Body of pancreas (tissue), 4 donors: ENCODE data around the gene C16orf74. TPM values are rescaled to one million over a fixed set of nuclear protein-coding genes. Genes with fewer than 3 reads are reported as not detected.

Source experiments
- ATAC-seq: fragments of 150-250 bp; one replicate; pipeline ENCODE4 v1.9.1; 2016
- DNase-seq, 4 donors: peaks; one replicate each; pipeline ENCODE4 v3.0.0-alpha.2; 2019
- H3K27ac ChIP-seq, 4 donors: fragments of 200-600 bp; sonication (generic); 1 replicate in 3 of 4; 2 replicates in 1 of 4; pipeline versions ENCODE4 v1.5.1 to v1.6.1; 2016 to 2019; ENCODE audit warnings: mild to moderate bottlenecking in 1 of 4, mixed read lengths in 1 of 4, moderate library complexity in 1 of 4
- H3K27me3 ChIP-seq, 2 donors: fragments of 200-600 bp; sonication (generic); one replicate each; pipeline ENCODE4 v1.6.0; 2016; ENCODE audit warnings: mild to moderate bottlenecking in 1 of 2
- H3K36me3 ChIP-seq, 2 donors: fragments of 200-600 bp; sonication (generic); replicated peaks in 1 of 2; 2 replicates each; pipeline ENCODE4 v1.5.1; 2016; ENCODE audit warnings: low read depth in 2 of 2; ENCODE audit not compliant: insufficient read depth in 1 of 2
- H3K4me1 ChIP-seq: fragments of 200-600 bp; sonication (generic); one replicate; pipeline ENCODE4 v1.6.0; 2016
- H3K4me3 ChIP-seq, 2 donors: fragments of 200-600 bp; sonication (generic); 1 replicate in 1 of 2; 2 replicates in 1 of 2; pipeline ENCODE4 v1.5.1; 2016 to 2019
- H3K9me3 ChIP-seq, 3 donors: fragments of 200-600 bp; sonication (generic); 1 replicate in 2 of 3; 2 replicates in 1 of 3; pipeline ENCODE4 v1.5.1; 2016
- POLR2A ChIP-seq, 3 donors: fragments of 450-650 bp; IDR thresholded peaks; one replicate each; pipeline ENCODE4 v1.6.1; 2016; ENCODE audit warnings: antibody characterized with exemption in 3 of 3, mild to moderate bottlenecking in 2 of 3
- WGBS, 2 donors: methylation state at CpG; one replicate each; pipeline ENCODE4 v1.1.5; 2017; 5-methylcytosine and 5-hydroxymethylcytosine counted together
- intact Hi-C: fragments of 100-400 bp; cut with DNase I; formaldehyde crosslinking; loops from one replicate; pipeline ENCODE4 v1.15.1; 2023
- total RNA-seq, 2 donors: library from RNA; depleted of rRNA; stranded (reverse); fragments of >200 nt; gene quantifications; one replicate each; pipeline ENCODE4 v1.1.0, GENCODE V29; 2016
- TF ChIP-seq, protein P1 (sequence below), 7 experiments: fragments of 450-650 bp in 4 of 7; fragments of 200-600 bp in 3 of 7; sonication (generic) in 3 of 7; IDR thresholded peaks; one replicate each; pipeline ENCODE4 v1.5.1; 2016 to 2019; ENCODE audit warnings: antibody characterized with exemption in 7 of 7

C16orf74 gene
- total RNA-seq, 2 donors from 2014 or later: 1.0 to 5.9 TPM

DNA sequence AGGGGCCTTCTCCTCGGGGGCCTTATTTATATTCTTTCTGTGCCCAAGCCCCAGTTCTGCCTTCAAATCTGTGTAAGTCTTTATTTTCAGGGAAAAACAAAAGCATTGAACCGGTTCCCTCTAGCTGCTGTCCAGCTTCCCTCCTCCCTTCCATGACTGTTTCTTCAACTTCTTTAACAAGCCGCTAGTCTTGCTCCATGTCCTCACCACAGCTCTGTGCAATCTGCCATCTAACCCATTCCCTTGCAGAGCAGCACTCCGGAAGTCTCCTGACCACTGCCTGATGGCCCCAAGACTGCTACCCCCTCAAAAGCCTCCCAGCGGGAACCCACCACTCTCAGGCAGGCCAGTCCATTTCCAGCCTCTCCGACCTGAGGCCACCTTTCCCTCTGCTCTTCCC is 31.6 kb upstream of the C16orf74 start:
- 67 to 75% methylated on average over 6 of the region's 6 CpGs for WGBS, 2 donors
- Histone ChIP-seq H3K9me3 (no peaks in the 10 kb centered on the region), H3K27ac (no peak overlapping the region), H3K4me1 (peaks cover 11% of the 10 kb centered on the region), H3K27me3 (no peaks in the 10 kb centered on the region), H3K4me3 (no peak overlapping the region), H3K36me3 (peaks cover 0 to 16% of the 10 kb centered on the region in 2 donors)
- no peak for DNase-seq
- no peak for ATAC-seq
- intact Hi-C loops: no loop called here
- TF ChIP-seq, protein P1, sequence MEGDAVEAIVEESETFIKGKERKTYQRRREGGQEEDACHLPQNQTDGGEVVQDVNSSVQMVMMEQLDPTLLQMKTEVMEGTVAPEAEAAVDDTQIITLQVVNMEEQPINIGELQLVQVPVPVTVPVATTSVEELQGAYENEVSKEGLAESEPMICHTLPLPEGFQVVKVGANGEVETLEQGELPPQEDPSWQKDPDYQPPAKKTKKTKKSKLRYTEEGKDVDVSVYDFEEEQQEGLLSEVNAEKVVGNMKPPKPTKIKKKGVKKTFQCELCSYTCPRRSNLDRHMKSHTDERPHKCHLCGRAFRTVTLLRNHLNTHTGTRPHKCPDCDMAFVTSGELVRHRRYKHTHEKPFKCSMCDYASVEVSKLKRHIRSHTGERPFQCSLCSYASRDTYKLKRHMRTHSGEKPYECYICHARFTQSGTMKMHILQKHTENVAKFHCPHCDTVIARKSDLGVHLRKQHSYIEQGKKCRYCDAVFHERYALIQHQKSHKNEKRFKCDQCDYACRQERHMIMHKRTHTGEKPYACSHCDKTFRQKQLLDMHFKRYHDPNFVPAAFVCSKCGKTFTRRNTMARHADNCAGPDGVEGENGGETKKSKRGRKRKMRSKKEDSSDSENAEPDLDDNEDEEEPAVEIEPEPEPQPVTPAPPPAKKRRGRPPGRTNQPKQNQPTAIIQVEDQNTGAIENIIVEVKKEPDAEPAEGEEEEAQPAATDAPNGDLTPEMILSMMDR (IDR thresholded peaks at IDR 0.05): no peak
- TF ChIP-seq POLR2A (IDR thresholded peaks at IDR 0.05): no peak

DNA sequence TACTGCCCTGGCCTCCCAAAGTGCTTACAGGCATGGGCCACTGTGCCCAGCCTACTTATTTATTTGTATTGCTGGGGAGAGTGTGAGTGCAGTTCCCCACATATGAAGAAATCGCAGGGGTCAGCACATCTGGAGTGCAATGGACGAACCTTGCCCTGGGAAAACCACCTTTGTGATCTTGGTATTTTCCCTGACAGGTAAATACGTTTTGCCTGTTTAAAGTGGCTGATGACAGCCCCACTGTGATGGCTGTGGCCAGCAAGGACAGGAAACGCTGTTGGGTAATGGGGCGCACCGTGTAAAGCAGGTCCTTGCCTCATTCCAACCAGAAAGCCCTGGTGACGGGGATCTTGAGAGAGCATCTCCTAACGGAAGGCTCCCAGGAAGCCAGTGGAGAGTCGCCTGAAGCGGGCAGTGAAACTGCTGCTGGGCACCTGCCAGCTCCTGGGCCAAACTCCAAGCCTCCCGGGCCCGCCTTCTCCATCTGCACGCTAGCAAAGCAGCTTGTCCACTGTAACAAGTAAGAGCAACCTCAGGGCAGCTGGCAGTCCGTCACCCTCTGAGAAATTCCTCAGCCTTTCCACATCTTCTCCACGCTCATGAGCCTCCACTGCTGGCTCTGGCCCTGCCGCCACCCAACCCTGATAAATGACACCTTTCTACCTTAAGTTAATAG is 30.9 kb upstream of the C16orf74 start:
- peak; percentile 74 to 88 (median 80) for DNase-seq
- 24 to 37% methylated on average over 5 to 16 of the region's 16 CpGs for WGBS, 2 donors
- Histone ChIP-seq H3K27me3 (no peaks in the 10 kb centered on the region), H3K4me3 (no peak overlapping the region), H3K9me3 (no peaks in the 10 kb centered on the region), H3K4me1 (peaks cover 11% of the 10 kb centered on the region), H3K27ac (no peak overlapping the region), H3K36me3 (peaks cover 0 to 16% of the 10 kb centered on the region in 2 donors)
- peak; percentile 78 for ATAC-seq
- TF ChIP-seq POLR2A (IDR thresholded peaks at IDR 0.05): no peak
- TF ChIP-seq, protein P1 (IDR thresholded peaks at IDR 0.05): no peak
- intact Hi-C loops: no loop called here

DNA sequence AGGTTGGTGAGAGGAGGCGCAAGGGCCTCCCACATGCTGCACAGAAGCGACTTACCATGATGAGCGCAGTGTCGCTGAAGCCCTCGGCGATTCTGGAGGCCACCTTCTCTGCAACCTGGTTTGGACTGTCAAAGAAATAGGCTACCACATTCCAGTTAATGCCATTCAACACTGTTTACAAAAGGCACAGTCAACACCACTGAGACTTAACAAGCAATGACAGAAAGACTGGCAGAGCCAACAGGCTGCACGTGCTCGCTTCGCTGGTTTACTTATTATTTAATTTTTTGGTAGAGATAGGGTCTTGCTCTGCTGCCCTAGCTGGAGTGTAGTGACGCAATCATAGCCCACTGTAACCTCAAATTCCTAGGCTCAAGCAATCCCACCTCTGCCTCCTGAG is 30.3 kb upstream of the C16orf74 start:
- H3K36me3 ChIP-seq: peaks cover 0 to 16% of the 10 kb centered on the region in 2 donors
- peaks cover 11% of the 10 kb centered on the region for H3K4me1 ChIP-seq
- intact Hi-C loops: no loop called here

DNA sequence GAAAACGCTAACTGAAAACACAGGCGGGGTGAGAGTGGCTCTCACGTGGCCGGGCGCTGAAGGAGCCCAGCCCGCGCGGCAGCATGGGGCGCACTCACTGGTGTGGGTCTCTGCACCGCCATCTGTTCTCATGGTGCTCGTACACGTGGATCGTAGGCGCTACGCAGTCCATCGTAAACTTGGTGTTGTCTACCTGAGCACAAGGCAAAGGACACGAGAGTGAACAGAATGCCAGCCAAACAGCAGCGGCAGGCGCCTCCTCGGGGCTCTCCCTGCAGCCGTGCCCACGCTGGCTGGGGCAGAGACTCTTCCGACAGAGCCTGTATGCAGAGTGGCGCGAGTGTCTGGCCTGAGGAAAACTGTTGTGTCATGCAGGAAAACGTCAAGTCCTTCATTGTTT is 29.4 kb upstream of the C16orf74 start:
- TF ChIP-seq, protein P1 (IDR thresholded peaks at IDR 0.05): no peak
- TF ChIP-seq POLR2A (IDR thresholded peaks at IDR 0.05): no peak
- no peak overlapping the region for H3K4me3 ChIP-seq
- H3K27ac ChIP-seq: no peak overlapping the region
- no peak for DNase-seq
- ATAC-seq: no peak
- H3K27me3 ChIP-seq: no peaks in the 10 kb centered on the region
- intact Hi-C loops: no loop called here
- peaks cover 0 to 16% of the 10 kb centered on the region in 2 donors for H3K36me3 ChIP-seq
- 89 to 92% methylated on average over 26 of the region's 26 CpGs for WGBS, 2 donors
- H3K4me1 ChIP-seq: peaks cover 11% of the 10 kb centered on the region
- H3K9me3 ChIP-seq: no peaks in the 10 kb centered on the region

More for the DNA sequence above, 30.3 kb upstream of the C16orf74 start:
- 81 to 93% methylated on average over 10 of the region's 10 CpGs for WGBS, 2 donors
- TF ChIP-seq, protein P1 (IDR thresholded peaks at IDR 0.05): no peak
- TF ChIP-seq POLR2A (IDR thresholded peaks at IDR 0.05): no peak
- no peaks in the 10 kb centered on the region for H3K27me3 ChIP-seq
- H3K27ac ChIP-seq: no peak overlapping the region
- H3K4me3 ChIP-seq: no peak overlapping the region
- DNase-seq: no peak
- ATAC-seq: no peak
- no peaks in the 10 kb centered on the region for H3K9me3 ChIP-seq

DNA sequence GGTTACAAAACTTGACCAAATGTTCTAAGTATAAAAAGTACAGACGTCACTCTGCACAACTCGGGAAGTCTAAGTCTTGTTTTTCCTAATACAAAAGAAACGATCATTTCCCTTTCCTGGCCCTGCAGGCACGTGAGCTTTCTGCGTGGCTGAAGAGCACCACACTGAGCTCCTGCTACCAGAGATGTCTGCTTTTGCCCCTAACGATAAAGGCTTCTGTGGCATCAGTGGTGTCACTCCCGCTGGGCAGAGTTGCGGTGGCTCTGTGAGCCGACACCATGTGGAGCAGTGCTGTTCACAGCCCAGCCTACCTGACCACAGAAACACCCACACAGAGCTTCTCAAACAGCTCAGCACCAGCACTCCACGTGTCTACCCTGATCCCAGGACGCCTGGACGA is 28.0 kb upstream of the C16orf74 start:
- no peak overlapping the region for H3K27ac ChIP-seq
- no peaks in the 10 kb centered on the region for H3K27me3 ChIP-seq
- H3K9me3 ChIP-seq: no peaks in the 10 kb centered on the region
- DNase-seq (no peak), ATAC-seq (no peak)
- intact Hi-C loops: no loop called here
- H3K4me3 ChIP-seq: no peak overlapping the region
- WGBS, 2 donors: 77 to 84% methylated on average over 12 of the region's 12 CpGs
- no peak for TF ChIP-seq POLR2A (IDR thresholded peaks at IDR 0.05)
- TF ChIP-seq, protein P1 (IDR thresholded peaks at IDR 0.05): no peak
- peaks cover 11% of the 10 kb centered on the region for H3K4me1 ChIP-seq
- H3K36me3 ChIP-seq: peaks cover 0 to 16% of the 10 kb centered on the region in 2 donors
